Common myeloid progenitor, CD34-positive (primary cell): ENCODE measurements around the gene IQSEC2.
A peak's percentile ranks its signal among the peaks of the same experiment; 100 is the strongest.

ENCODE experiments used
- CTCF ChIA-PET: fragments of 350-600 bp; sonication (Branson Sonifier 250); formaldehyde crosslinking; loops from one replicate; lab custom pipeline; 2021; ENCODE audit warnings: antibody characterized with exemption; lab: Charles Lee
- POLR2A ChIA-PET: fragments of 350-600 bp; sonication (Branson Sonifier 250); formaldehyde crosslinking; loops from one replicate; lab custom pipeline; 2021; ENCODE audit warnings: antibody characterized with exemption; lab: Charles Lee
- DNase-seq, 3 donors: peaks; one replicate each; pipeline versions ENCODE4 v3.0.0 to v3.0.0-alpha.2; 2013
- H3K27ac ChIP-seq, 2 experiments: 1 replicate in 1 of 2; 2 replicates in 1 of 2; pipeline ENCODE4 v1.7.0; 2013; ENCODE audit warnings: inconsistent platforms in 2 of 2, low read length in 2 of 2, mild to moderate bottlenecking in 2 of 2, low read depth in 1 of 2, moderate library complexity in 1 of 2; ENCODE audit not compliant: severe bottlenecking in 2 of 2, insufficient read depth in 1 of 2, poor library complexity in 1 of 2
- H3K27me3 ChIP-seq, 5 experiments: replicated peaks in 2 of 5; 1 replicate in 3 of 5; 2 replicates in 2 of 5; pipeline versions ENCODE4 v1.6.1 to v1.7.0; 2013; ENCODE audit warnings: low read length in 4 of 5, mild to moderate bottlenecking in 2 of 5, moderate library complexity in 2 of 5, inconsistent platforms in 1 of 5; ENCODE audit not compliant: insufficient read depth in 5 of 5, control insufficient read depth in 4 of 5
- H3K36me3 ChIP-seq, 4 experiments: 1 replicate in 2 of 4; 2 replicates in 2 of 4; pipeline versions ENCODE4 v1.6.1 to v1.7.0; 2013; ENCODE audit warnings: low read length in 3 of 4, control low read depth in 1 of 4, mild to moderate bottlenecking in 1 of 4; ENCODE audit not compliant: control insufficient read depth in 4 of 4, insufficient read depth in 4 of 4
- H3K4me1 ChIP-seq, 4 experiments: 1 replicate in 3 of 4; 2 replicates in 1 of 4; pipeline versions ENCODE4 v1.6.1 to v1.7.1; 2013; ENCODE audit warnings: low read length in 3 of 4, mild to moderate bottlenecking in 3 of 4, control low read depth in 1 of 4, inconsistent platforms in 1 of 4, moderate library complexity in 1 of 4; ENCODE audit not compliant: control insufficient read depth in 4 of 4, insufficient read depth in 4 of 4; ENCODE audit errors: control extremely low read depth in 1 of 4
- H3K4me3 ChIP-seq, 7 experiments: 1 replicate in 4 of 7; 2 replicates in 3 of 7; pipeline versions ENCODE4 v1.5.1 to v1.7.0; 2013; ENCODE audit warnings: mild to moderate bottlenecking in 7 of 7, low read length in 6 of 7, moderate library complexity in 6 of 7, inconsistent platforms in 2 of 7, low read depth in 2 of 7, control low read depth in 1 of 7; ENCODE audit not compliant: insufficient read depth in 4 of 7, control insufficient read depth in 1 of 7; ENCODE audit errors: extremely low read depth in 1 of 7
- H3K9me3 ChIP-seq, 5 experiments: 1 replicate in 4 of 5; 2 replicates in 1 of 5; pipeline versions ENCODE4 v1.6.1 to v1.7.1; 2013; ENCODE audit warnings: low read length in 4 of 5, mild to moderate bottlenecking in 2 of 5, inconsistent platforms in 1 of 5, low read depth in 1 of 5, moderate library complexity in 1 of 5; ENCODE audit not compliant: control insufficient read depth in 4 of 5, insufficient read depth in 2 of 5; ENCODE audit errors: control extremely low read depth in 1 of 5
- WGBS: methylation state at CpG from one replicate; pipeline ENCODE4 v1.1.5; 2013; ENCODE audit not compliant: insufficient coverage; 5-methylcytosine and 5-hydroxymethylcytosine counted together

Gene IQSEC2

DNA sequence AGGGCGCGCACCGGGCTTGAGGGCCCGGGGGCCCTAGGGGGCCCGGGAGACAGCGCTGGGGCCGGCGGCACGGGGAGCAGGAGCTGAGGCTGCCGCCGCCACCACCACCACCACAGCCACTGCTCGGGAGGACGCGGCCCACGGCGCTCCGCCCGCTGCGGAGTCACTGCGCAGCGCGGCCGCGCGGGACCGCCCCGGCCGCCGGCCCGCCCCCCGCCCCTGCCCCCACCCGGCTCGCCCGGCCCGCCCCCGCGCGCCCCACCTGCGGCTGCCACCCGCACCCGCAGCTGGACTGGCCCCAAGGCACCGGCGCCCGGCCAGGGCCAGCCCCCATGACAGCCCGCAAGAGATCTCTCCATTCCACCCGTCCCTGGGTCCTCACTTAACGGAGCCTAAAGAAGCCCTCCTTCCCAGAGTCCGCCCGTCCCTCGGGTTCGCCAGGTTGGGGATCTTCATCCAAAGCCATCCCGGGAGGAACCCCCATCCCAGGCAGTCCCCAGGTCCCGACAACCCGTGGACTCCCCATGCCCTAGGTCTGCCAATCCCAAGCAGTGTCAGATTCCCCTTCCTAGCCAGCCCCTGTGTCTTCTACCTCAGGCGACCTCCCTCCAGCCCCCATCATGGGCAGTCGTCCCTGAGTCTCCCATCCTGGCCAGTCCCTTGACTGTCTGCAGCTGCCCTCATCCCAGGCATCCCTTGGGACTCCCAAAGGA lies 40.0 kb upstream of the IQSEC2 start:
- peaks cover 4 to 81% (median 41%) of the 10 kb centered on the region in 5 experiments for H3K27me3 ChIP-seq

GRCh38 chrX:53320543-53321229 lies 39.3 kb upstream of the IQSEC2 start:
- no peak overlapping the region for H3K27ac ChIP-seq

More for the DNA sequence above, 40.0 kb upstream of the IQSEC2 start:
- POLR2A ChIA-PET = no interaction called here
- peak in 2 of 3 donors; percentile 23 to 28 for DNase-seq
- Histone ChIP-seq H3K27ac (no peak overlapping the region), H3K4me3 (peak overlapping the region in 5 of 7 experiments; percentile 31 to 72 (median 62)), H3K36me3 (no peaks in the 10 kb centered on the region), H3K4me1 (peaks cover 0 to 26% (median 11%) of the 10 kb centered on the region in 4 experiments), H3K9me3 (no peaks in the 10 kb centered on the region)
- CTCF ChIA-PET = interaction anchor here (1.5 kb wide), 1 partner anchor 161 kb away, joined by 4 read pairs; no protein-coding TSS in a partner anchor
- WGBS = 2% methylated on average over 39 of the region's 56 CpGs

GRCh38 chrX:53319614-53320542 lies 38.5 kb upstream of the IQSEC2 start:
- Histone ChIP-seq H3K27me3 (peaks cover 1 to 77% (median 37%) of the 10 kb centered on the region in 5 experiments), H3K4me1 (peaks cover 0 to 21% (median 11%) of the 10 kb centered on the region in 4 experiments), H3K36me3 (no peaks in the 10 kb centered on the region), H3K4me3 (peak overlapping the region in 6 of 7 experiments; percentile 19 to 72 (median 50)), H3K9me3 (no peaks in the 10 kb centered on the region), H3K27ac (no peak overlapping the region)
- ChIA-PET CTCF (interaction anchor here (1.1 to 5.3 kb wide), 7 partner anchors 9 to 162 kb away, joined by 3 to 24 read pairs (median 5); no protein-coding TSS in a partner anchor), POLR2A (no interaction called here)
- 3% methylated on average over 22 of the region's 32 CpGs for WGBS
- DNase-seq = peak in 2 of 3 donors; percentile 13 to 18

More at GRCh38 chrX:53320543-53321229, 39.3 kb upstream of the IQSEC2 start:
- Histone ChIP-seq H3K9me3 (no peaks in the 10 kb centered on the region), H3K36me3 (no peaks in the 10 kb centered on the region), H3K4me1 (peaks cover 0 to 21% (median 11%) of the 10 kb centered on the region in 4 experiments), H3K27me3 (peaks cover 4 to 80% (median 41%) of the 10 kb centered on the region in 5 experiments), H3K4me3 (peak overlapping the region; percentile 2 to 72 (median 38))
- ChIA-PET CTCF (interaction anchor here (1.5 to 3.4 kb wide), 2 partner anchors 125 to 161 kb away, joined by 4 to 17 read pairs; no protein-coding TSS in a partner anchor), POLR2A (no interaction called here)
- DNase-seq = peak in 2 of 3 donors; percentile 21 to 32
- 6% methylated on average over 71 of the region's 75 CpGs for WGBS

GRCh38 chrX:53318766-53319353 lies 37.5 kb upstream of the IQSEC2 start:
- Histone ChIP-seq H3K9me3 (no peaks in the 10 kb centered on the region), H3K36me3 (no peaks in the 10 kb centered on the region), H3K4me3 (no peak overlapping the region), H3K27me3 (peaks cover 0 to 74% (median 34%) of the 10 kb centered on the region in 5 experiments), H3K27ac (no peak overlapping the region), H3K4me1 (peaks cover 0 to 22% (median 14%) of the 10 kb centered on the region in 4 experiments)
- no peak for DNase-seq
- POLR2A ChIA-PET = interaction anchor here (0.6 kb wide), 1 partner anchor 25 kb away, joined by 3 read pairs; no protein-coding TSS in a partner anchor
- WGBS = 62% methylated on average over 4 of the region's 10 CpGs
- CTCF ChIA-PET = interaction anchor here (1.0 to 5.3 kb wide), 13 partner anchors 8 to 174 kb away, joined by 3 to 24 read pairs (median 3); no protein-coding TSS in a partner anchor

DNA sequence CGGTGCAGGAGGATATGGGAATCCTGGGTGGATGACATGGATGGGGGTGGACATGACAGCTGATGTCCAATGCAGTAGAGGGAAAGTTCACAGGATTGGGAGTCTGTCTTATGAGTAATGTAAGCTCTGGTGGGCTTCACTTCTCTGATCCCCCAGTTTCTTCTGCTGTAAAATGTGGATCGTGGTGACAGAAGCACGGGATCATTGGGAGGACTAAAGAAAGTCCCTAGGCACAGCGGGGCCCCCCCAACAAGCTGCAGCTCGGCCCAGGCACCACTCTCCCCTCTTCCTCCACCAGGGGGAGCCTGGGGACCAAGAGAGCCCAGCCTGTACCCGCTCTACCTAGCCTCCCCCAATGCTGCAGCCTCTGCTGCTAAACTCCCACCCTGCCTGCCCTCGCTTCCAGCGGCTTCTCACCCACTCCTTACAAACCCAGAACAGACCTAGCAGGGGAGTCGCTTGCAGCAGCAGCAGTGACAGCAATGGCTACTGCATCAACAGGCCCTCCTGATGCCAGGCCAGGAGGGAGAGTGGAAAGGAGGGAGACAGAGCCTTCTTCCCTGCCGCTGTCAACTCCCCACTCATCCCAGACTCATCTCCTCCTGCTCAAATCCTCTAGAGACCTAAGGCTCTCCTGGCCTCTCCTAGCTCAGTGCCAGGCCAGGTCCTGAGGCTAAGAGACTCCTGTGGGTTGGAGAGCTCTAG lies 36.1 kb upstream of the IQSEC2 start:
- Histone ChIP-seq H3K36me3 (no peaks in the 10 kb centered on the region), H3K27ac (no peak overlapping the region), H3K27me3 (peaks cover 0 to 60% (median 24%) of the 10 kb centered on the region in 5 experiments), H3K4me1 (peaks cover 0 to 31% (median 22%) of the 10 kb centered on the region in 4 experiments), H3K9me3 (no peaks in the 10 kb centered on the region), H3K4me3 (no peak overlapping the region)
- WGBS = 0% methylated on average over 5 of the region's 10 CpGs
- ChIA-PET CTCF (interaction anchor here (0.6 to 5.3 kb wide), 24 partner anchors 8 to 175 kb away, joined by 3 to 24 read pairs (median 3); no protein-coding TSS in a partner anchor), POLR2A (no interaction called here)
- peak; percentile 47 to 79 (median 73) for DNase-seq
